ENCODE data around the gene RDH16.
"Not testable (repeated sequence)": the region's sequence is repeated elsewhere in the genome, so short reads cannot be mapped to it uniquely, and the experiment has no call there.

- not testable (repeated sequence) for TF ChIP-seq CTCF (IDR thresholded peaks at IDR 0.05; ENCODE audit: low read depth, low read length, poor library complexity, severe bottlenecking); EZH2phosphoT487 (IDR thresholded peaks at IDR 0.05; ENCODE audit: borderline replicate concordance, low read length)
These were observed 6.1 kb upstream of the RDH16 start for GRCh38 chr12:56963557-56963956.
